CD4-positive, alpha-beta T cell (primary cell): ENCODE data around the gene SLC17A9. TPM values are rescaled to one million over a fixed set of nuclear protein-coding genes. Genes with fewer than 3 reads are reported as not detected.

Experiments used
- ATAC-seq: fragments of 200-7000 bp; cut with Tn5 transposase; one replicate; pipeline ENCODE4 v1.10.0; 2022; ENCODE audit warnings: mild to moderate bottlenecking; ENCODE audit not compliant: poor library complexity
- CTCF ChIA-PET: fragments of 350-600 bp; sonication (Branson Sonifier 250); formaldehyde crosslinking; loops from one replicate; lab custom pipeline; 2021; ENCODE audit warnings: antibody characterized with exemption, inconsistent platforms; lab: Charles Lee
- POLR2A ChIA-PET: fragments of 350-600 bp; sonication (Branson Sonifier 250); formaldehyde crosslinking; loops from one replicate; lab custom pipeline; 2021; ENCODE audit warnings: antibody characterized with exemption, inconsistent platforms; lab: Charles Lee
- DNase-seq, 14 experiments: peaks; one replicate each; pipeline ENCODE4 v3.0.0-alpha.2; 2013 to 2020; ENCODE audit warnings: mixed read lengths in 2 of 14
- H3K27ac ChIP-seq, 2 donors: one replicate each; pipeline versions ENCODE4 v1.5.1 to v1.7.0; 2013; ENCODE audit warnings: low read length in 2 of 2, low read depth in 1 of 2, mild to moderate bottlenecking in 1 of 2
- H3K27me3 ChIP-seq, 2 experiments: 1 replicate in 1 of 2; 2 replicates in 1 of 2; pipeline versions ENCODE4 v1.6.1 to v1.7.0; 2013; ENCODE audit warnings: low read length in 2 of 2, control low read depth in 1 of 2, mild to moderate bottlenecking in 1 of 2, moderate library complexity in 1 of 2; ENCODE audit not compliant: insufficient read depth in 2 of 2, control insufficient read depth in 1 of 2
- H3K36me3 ChIP-seq: one replicate; pipeline ENCODE4 v1.6.1; 2013; ENCODE audit warnings: low read length, control low read depth; ENCODE audit not compliant: insufficient read depth
- H3K4me1 ChIP-seq: one replicate; pipeline ENCODE4 v1.6.1; 2013; ENCODE audit warnings: low read length, control low read depth; ENCODE audit not compliant: insufficient read depth
- H3K4me3 ChIP-seq: one replicate; pipeline ENCODE4 v1.5.1; 2013; ENCODE audit warnings: mild to moderate bottlenecking, low read length, moderate library complexity
- H3K9me3 ChIP-seq, 2 experiments: 1 replicate in 1 of 2; 2 replicates in 1 of 2; pipeline versions ENCODE4 v1.6.1 to v1.7.0; 2013; ENCODE audit warnings: low read length in 2 of 2, mild to moderate bottlenecking in 2 of 2, control low read depth in 1 of 2, moderate library complexity in 1 of 2; ENCODE audit not compliant: control insufficient read depth in 1 of 2, insufficient read depth in 1 of 2
- H3K27ac Mint-ChIP-seq: one replicate; pipeline ENCODE4 v1.8.0; 2020; ENCODE audit warnings: mixed read lengths
- H3K27me3 Mint-ChIP-seq: one replicate; pipeline ENCODE4 v1.8.0; 2021; ENCODE audit warnings: mixed read lengths
- H3K36me3 Mint-ChIP-seq: one replicate; pipeline ENCODE4 v1.8.0; 2021; ENCODE audit warnings: low read depth, mixed read lengths
- H3K4me1 Mint-ChIP-seq: one replicate; pipeline ENCODE4 v1.8.0; 2021; ENCODE audit warnings: low read depth, mixed read lengths
- H3K4me3 Mint-ChIP-seq: one replicate; pipeline ENCODE4 v1.8.0; 2020; ENCODE audit warnings: mild to moderate bottlenecking, mixed read lengths
- H3K9me3 Mint-ChIP-seq: one replicate; pipeline ENCODE4 v1.8.0; 2020; ENCODE audit warnings: mixed read lengths
- intact Hi-C, 2 experiments: fragments of 100-400 bp; cut with DNase I in 1 of 2; cut with micrococcal nuclease in 1 of 2; formaldehyde crosslinking; loops; one replicate each; pipeline versions ENCODE4 v1.15.1 to v1.9.0; 2023 to 2025; cut with DNase I, micrococcal nuclease
- total RNA-seq, 174 experiments: library from RNA in 2 of 174; stranded (reverse) in 2 of 174; gene quantifications; one replicate each; pipeline ENCODE4 v1.2.3 and lab custom pipeline; 2021 to 2026
- TF ChIP-seq, protein P1 (sequence below): fragments of 200-600 bp; IDR thresholded peaks from one replicate; pipeline ENCODE4 v1.8.0; 2022; ENCODE audit warnings: antibody characterized with exemption, mild to moderate bottlenecking

Gene SLC17A9
- total RNA-seq, 2 experiments from 2014 or later, result 3.5 to 5.5 TPM

DNA sequence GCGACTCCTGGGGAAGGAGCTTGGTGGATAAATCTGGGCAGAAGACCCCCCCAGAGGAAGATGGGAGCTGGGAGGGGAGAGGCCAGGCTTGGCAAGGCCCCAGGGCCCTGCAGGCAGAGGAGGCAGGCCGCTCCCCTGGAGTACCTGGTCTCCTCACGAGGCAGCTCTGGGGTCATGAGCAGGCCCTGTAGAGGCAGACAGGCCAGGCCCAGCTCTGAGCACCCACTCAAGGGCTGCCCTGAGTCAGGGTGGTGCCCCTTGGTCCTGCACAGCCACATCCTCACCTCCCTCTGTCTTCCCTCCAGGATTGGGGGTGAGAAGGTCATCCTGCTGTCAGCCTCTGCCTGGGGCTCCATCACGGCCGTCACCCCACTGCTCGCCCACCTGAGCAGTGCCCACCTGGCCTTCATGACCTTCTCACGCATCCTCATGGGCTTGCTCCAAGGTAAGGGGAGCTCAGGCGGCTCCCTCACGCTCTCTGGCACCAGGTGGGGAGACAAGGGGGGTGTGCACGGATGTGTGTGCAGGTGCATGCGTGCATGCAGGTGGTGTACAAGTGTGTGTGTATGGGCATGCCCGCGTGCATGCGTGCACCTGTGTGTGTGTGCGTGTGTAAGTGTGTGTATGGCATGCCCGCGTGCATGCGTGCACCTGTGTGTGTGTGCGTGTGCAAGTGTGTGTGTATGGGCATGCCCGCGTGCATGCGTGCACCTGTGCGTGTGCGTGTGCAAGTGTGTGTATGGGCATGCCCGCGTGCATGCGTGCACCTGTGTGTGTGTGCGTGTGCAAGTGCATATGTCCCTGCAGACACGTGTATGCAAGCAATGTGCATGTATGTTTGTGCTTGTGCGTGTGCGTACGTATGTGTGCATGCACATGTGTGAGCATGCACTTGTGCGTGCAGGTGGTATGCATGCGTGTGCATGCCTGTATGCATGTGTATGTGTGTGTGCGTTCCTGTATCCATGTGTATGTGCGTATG lies 4.9 kb downstream of the SLC17A9 start:
- peaks cover 40% of the 10 kb centered on the region for H3K4me1 ChIP-seq
- H3K9me3 ChIP-seq, result peaks cover 0 to 9% of the 10 kb centered on the region in 2 experiments
- H3K36me3 Mint-ChIP-seq, result no peaks in the 10 kb centered on the region
- TF ChIP-seq, protein P1, sequence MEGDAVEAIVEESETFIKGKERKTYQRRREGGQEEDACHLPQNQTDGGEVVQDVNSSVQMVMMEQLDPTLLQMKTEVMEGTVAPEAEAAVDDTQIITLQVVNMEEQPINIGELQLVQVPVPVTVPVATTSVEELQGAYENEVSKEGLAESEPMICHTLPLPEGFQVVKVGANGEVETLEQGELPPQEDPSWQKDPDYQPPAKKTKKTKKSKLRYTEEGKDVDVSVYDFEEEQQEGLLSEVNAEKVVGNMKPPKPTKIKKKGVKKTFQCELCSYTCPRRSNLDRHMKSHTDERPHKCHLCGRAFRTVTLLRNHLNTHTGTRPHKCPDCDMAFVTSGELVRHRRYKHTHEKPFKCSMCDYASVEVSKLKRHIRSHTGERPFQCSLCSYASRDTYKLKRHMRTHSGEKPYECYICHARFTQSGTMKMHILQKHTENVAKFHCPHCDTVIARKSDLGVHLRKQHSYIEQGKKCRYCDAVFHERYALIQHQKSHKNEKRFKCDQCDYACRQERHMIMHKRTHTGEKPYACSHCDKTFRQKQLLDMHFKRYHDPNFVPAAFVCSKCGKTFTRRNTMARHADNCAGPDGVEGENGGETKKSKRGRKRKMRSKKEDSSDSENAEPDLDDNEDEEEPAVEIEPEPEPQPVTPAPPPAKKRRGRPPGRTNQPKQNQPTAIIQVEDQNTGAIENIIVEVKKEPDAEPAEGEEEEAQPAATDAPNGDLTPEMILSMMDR, result no peak
- H3K4me1 Mint-ChIP-seq, result peaks cover 17% of the 10 kb centered on the region
- no peak overlapping the region for H3K4me3 Mint-ChIP-seq
- CTCF ChIA-PET, result no interaction called here
- H3K36me3 ChIP-seq, result no peaks in the 10 kb centered on the region
- ATAC-seq (no peak), DNase-seq (no peak)
- H3K4me3 ChIP-seq, result no peak overlapping the region
- H3K27me3 ChIP-seq, result no peaks in the 10 kb centered on the region
- no peak overlapping the region for H3K27ac ChIP-seq
- POLR2A ChIA-PET, result interaction anchor here (0.7 kb wide), 1 partner anchor 54 kb away, joined by 3 read pairs; no protein-coding TSS in a partner anchor
- no peaks in the 10 kb centered on the region for H3K27me3 Mint-ChIP-seq
- H3K27ac Mint-ChIP-seq, result peak overlapping the region; percentile 27
- H3K9me3 Mint-ChIP-seq, result no peaks in the 10 kb centered on the region
- intact Hi-C loops, result loop anchor here in 1 of 2 experiments (10.0 kb wide), 1 partner anchor 47 kb away; the partner anchor contains the start of gene BHLHE23

DNA sequence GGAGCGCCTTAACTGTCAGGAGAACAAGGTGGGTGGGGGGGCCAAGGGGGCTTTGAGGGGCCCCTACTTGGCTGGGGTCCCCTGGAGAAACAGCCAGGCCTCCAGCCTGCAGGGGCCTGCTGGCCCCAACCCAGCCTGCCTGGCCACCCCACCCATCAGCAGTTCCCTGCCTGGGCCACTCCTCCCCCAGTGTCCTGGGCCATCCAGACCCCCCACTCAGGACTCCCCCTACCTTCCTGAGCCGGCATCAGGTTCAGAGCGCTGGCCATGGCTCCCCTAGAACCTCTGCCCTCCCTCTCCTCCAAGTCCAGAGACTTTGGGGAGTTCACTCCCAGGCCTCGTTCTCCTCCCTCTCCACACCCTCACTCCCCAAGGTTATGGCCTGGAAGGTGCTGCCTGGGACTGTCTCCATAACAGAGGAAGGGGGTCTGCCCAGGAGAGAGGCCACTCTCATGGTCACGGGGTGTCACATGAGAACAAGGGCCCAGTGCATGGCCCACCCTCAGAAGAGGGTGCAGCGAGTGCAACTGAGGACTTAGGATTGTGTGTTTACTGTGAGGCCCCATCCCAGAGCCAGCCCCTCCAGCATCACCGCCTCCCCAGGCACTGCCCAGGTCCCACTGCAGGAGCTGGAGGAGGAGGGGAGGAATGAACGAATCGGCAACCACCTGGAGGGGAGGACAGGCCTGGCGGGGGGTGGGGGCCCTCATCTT lies 6.0 kb downstream of the SLC17A9 start:
- no peak overlapping the region for H3K27ac ChIP-seq
- intact Hi-C loops, result loop anchor here in 1 of 2 experiments (10.0 kb wide), 1 partner anchor 46 kb away; the partner anchor contains the start of gene BHLHE23
- no peaks in the 10 kb centered on the region for H3K36me3 ChIP-seq
- no peaks in the 10 kb centered on the region for H3K27me3 Mint-ChIP-seq
- H3K4me3 ChIP-seq, result no peak overlapping the region
- H3K4me1 Mint-ChIP-seq, result peaks cover 13% of the 10 kb centered on the region
- H3K36me3 Mint-ChIP-seq, result no peaks in the 10 kb centered on the region
- H3K9me3 ChIP-seq, result peaks cover 0 to 9% of the 10 kb centered on the region in 2 experiments
- H3K4me1 ChIP-seq, result peaks cover 29% of the 10 kb centered on the region
- H3K27ac Mint-ChIP-seq, result no peak overlapping the region
- TF ChIP-seq, protein P1, result no peak
- ChIA-PET POLR2A (no interaction called here), CTCF (no interaction called here)
- no peaks in the 10 kb centered on the region for H3K27me3 ChIP-seq
- ATAC-seq, result no peak
- DNase-seq, result no peak
- no peak overlapping the region for H3K4me3 Mint-ChIP-seq
- no peaks in the 10 kb centered on the region for H3K9me3 Mint-ChIP-seq

- Mint-ChIP-seq H3K4me3 (no peak overlapping the region), H3K36me3 (no peaks in the 10 kb centered on the region), H3K4me1 (peaks cover 5% of the 10 kb centered on the region), H3K9me3 (no peaks in the 10 kb centered on the region), H3K27ac (no peak overlapping the region), H3K27me3 (no peaks in the 10 kb centered on the region)
- ChIA-PET POLR2A (no interaction called here), CTCF (no interaction called here)
- Histone ChIP-seq H3K27ac (no peak overlapping the region), H3K9me3 (peaks cover 0 to 8% of the 10 kb centered on the region in 2 experiments), H3K36me3 (no peaks in the 10 kb centered on the region), H3K4me1 (peaks cover 21% of the 10 kb centered on the region), H3K27me3 (no peaks in the 10 kb centered on the region), H3K4me3 (no peak overlapping the region)
- TF ChIP-seq, protein P1, result no peak
- ATAC-seq (peak; percentile 10), DNase-seq (no peak)
- intact Hi-C loops, result loop anchor here in 1 of 2 experiments (10.0 kb wide), 1 partner anchor 45 kb away; the partner anchor contains the start of gene BHLHE23
These were observed 6.8 kb downstream of the SLC17A9 start for GRCh38 chr20:62959101-62959971.
